ENCODE data around the gene DDX31.

Gene DDX31

GRCh38 chr9:132543251-132543650 lies 126.5 kb downstream of the DDX31 start:
- H3K4me3 ChIP-seq (ENCODE audit: control insufficient read depth in 1 of 7, extremely low read depth in 1 of 7, insufficient read depth in 4 of 7, low read depth in 2 of 7, low read length in 6 of 7), result no peak overlapping the region
- CTCF ChIA-PET, result no interaction called here
- H3K36me3 ChIP-seq (ENCODE audit: control insufficient read depth in 4 of 4, insufficient read depth in 4 of 4, low read length in 3 of 4), result no peaks in the 10 kb centered on the region
- peaks cover 0 to 10% (median 7%) of the 10 kb centered on the region in 4 experiments for H3K4me1 ChIP-seq (ENCODE audit: control extremely low read depth in 1 of 4, control insufficient read depth in 4 of 4, insufficient read depth in 4 of 4, low read length in 3 of 4)
- H3K27me3 ChIP-seq (replicated peaks in 2 of 5; ENCODE audit: control insufficient read depth in 4 of 5, insufficient read depth in 5 of 5, low read length in 4 of 5), result peaks cover 0 to 15% (median 0%) of the 10 kb centered on the region in 5 experiments
- no peak overlapping the region for H3K27ac ChIP-seq (ENCODE audit: insufficient read depth in 1 of 2, low read depth in 1 of 2, low read length in 2 of 2, poor library complexity in 1 of 2, severe bottlenecking in 2 of 2)
- POLR2A ChIA-PET, result no interaction called here
- no peak for DNase-seq
- WGBS (ENCODE audit: insufficient coverage), result 100% methylated on average over 4 of the region's 4 CpGs
- no peaks in the 10 kb centered on the region for H3K9me3 ChIP-seq (ENCODE audit: control extremely low read depth in 1 of 5, control insufficient read depth in 4 of 5, insufficient read depth in 2 of 5, low read depth in 1 of 5, low read length in 4 of 5)
